Keratinocyte (primary cell): Measurements from ENCODE around the gene LRGUK. TPM values are rescaled to one million over a fixed set of nuclear protein-coding genes. Genes with fewer than 3 reads are reported as not detected.

Experiments
- DNase-seq: peaks from one replicate; pipeline ENCODE4 v3.0.0-alpha.2; 2011; ENCODE audit warnings: low read depth, missing footprints, low spot score
- FAIRE-seq: peaks from 2 replicates; lab custom pipeline; 2011; peaks lifted over from hg19 to GRCh38; lab: Jason Lieb, UNC
- H2AFZ ChIP-seq: 2 replicates; pipeline ENCODE4 v1.6.0; 2012; ENCODE audit warnings: low read length, control low read depth, inconsistent platforms; ENCODE audit not compliant: control insufficient read depth
- H3K27ac ChIP-seq: 2 replicates; pipeline ENCODE4 v1.5.1; 2011; ENCODE audit warnings: low read length; ENCODE audit not compliant: control insufficient read depth, insufficient read depth
- H3K27me3 ChIP-seq: 3 replicates; pipeline ENCODE4 v1.6.0; 2011; ENCODE audit warnings: low read length; ENCODE audit not compliant: control insufficient read depth, insufficient read depth; ENCODE audit errors: extremely low read depth
- H3K36me3 ChIP-seq, 2 experiments: 2 replicates in 1 of 2; 3 replicates in 1 of 2; pipeline ENCODE4 v1.5.1; 2011; ENCODE audit warnings: low read length in 2 of 2, mild to moderate bottlenecking in 1 of 2; ENCODE audit not compliant: control insufficient read depth in 2 of 2, insufficient read depth in 2 of 2; ENCODE audit errors: extremely low read depth in 1 of 2
- H3K4me1 ChIP-seq: 3 replicates; pipeline ENCODE4 v1.5.1; 2011; ENCODE audit warnings: low read length; ENCODE audit not compliant: control insufficient read depth, insufficient read depth; ENCODE audit errors: extremely low read depth
- H3K4me2 ChIP-seq: 3 replicates; pipeline ENCODE4 v1.6.0; 2011; ENCODE audit warnings: low read depth, low read length; ENCODE audit not compliant: control insufficient read depth, insufficient read depth; ENCODE audit errors: extremely low read depth
- H3K4me3 ChIP-seq, 3 experiments: fragments of 200-600 bp in 1 of 3; sonication (generic) in 1 of 3; 2 replicates in 2 of 3; 3 replicates in 1 of 3; pipeline ENCODE4 v1.5.1; 2011 to 2016; ENCODE audit warnings: low read length in 3 of 3, mild to moderate bottlenecking in 3 of 3, control low read depth in 2 of 3, inconsistent platforms in 1 of 3, low read depth in 1 of 3, mixed read lengths in 1 of 3, mixed run types in 1 of 3, moderate library complexity in 1 of 3; ENCODE audit not compliant: control insufficient read depth in 2 of 3, insufficient read depth in 2 of 3; ENCODE audit errors: extremely low read depth in 1 of 3
- H3K79me2 ChIP-seq: 2 replicates; pipeline ENCODE4 v1.6.0; 2012; ENCODE audit warnings: low read length; ENCODE audit not compliant: control insufficient read depth, insufficient read depth
- H3K9ac ChIP-seq: 3 replicates; pipeline ENCODE4 v1.6.0; 2011; ENCODE audit warnings: low read length; ENCODE audit not compliant: control insufficient read depth, insufficient read depth; ENCODE audit errors: extremely low read depth
- H3K9me1 ChIP-seq: 3 replicates; pipeline ENCODE4 v1.6.0; 2011; ENCODE audit warnings: low read length; ENCODE audit not compliant: control insufficient read depth, insufficient read depth; ENCODE audit errors: extremely low read depth
- H3K9me3 ChIP-seq: 2 replicates; pipeline ENCODE4 v1.5.1; 2012; ENCODE audit warnings: low read depth, low read length; ENCODE audit not compliant: control insufficient read depth
- H4K20me1 ChIP-seq: 3 replicates; pipeline ENCODE4 v1.6.0; 2011; ENCODE audit warnings: low read length; ENCODE audit not compliant: control insufficient read depth, insufficient read depth; ENCODE audit errors: extremely low read depth
- EZH2 ChIP-seq: IDR thresholded peaks from one replicate; pipeline ENCODE4 v1.6.1; 2012; ENCODE audit warnings: inconsistent platforms, mild to moderate bottlenecking, low read length, moderate library complexity
- dilution Hi-C: fragments of 300-500 bp; cut with MboI; formaldehyde crosslinking; loops from one replicate; pipeline ENCODE4 v1.7.0; 2020; ENCODE audit warnings: low sequenced_read_pairs; ENCODE audit not compliant: extremely low pct_ligation_motif_present
- polyA plus RNA-seq, 5 experiments: library from polyadenylated mRNA; depleted of rRNA in 3 of 5; stranded (reverse) in 3 of 5; stranded (forward) in 1 of 5; unstranded in 1 of 5; fragments of >200 nt; gene quantifications; 1 replicate in 1 of 5; 2 replicates in 3 of 5; 3 replicates in 1 of 5; pipeline versions ENCODE4 v1.2.1 to v1.2.3, GENCODE V29; 2011 to 2012; ENCODE audit warnings: missing spikeins in 2 of 5, low read depth in 1 of 5, low replicate concordance in 1 of 5
- TF ChIP-seq, protein P1 (sequence below), 3 experiments: IDR thresholded peaks in 1 of 3; conservative IDR thresholded peaks in 1 of 3; optimal IDR thresholded peaks in 1 of 3; 2 replicates in 2 of 3; 3 replicates in 1 of 3; pipeline versions ENCODE3 to v1.5.1; 2011; ENCODE audit warnings: low read length in 3 of 3, mild to moderate bottlenecking in 3 of 3, moderate library complexity in 2 of 3, control low read depth in 1 of 3, inconsistent platforms in 1 of 3; ENCODE audit not compliant: insufficient read depth in 2 of 3; ENCODE audit errors: extremely low read depth in 1 of 3

Gene LRGUK
- polyA plus RNA-seq, 1 donor (not counting 4 experiments of a cell fraction or from before 2014, with no cell fraction given) = 0.50 TPM

- H3K4me2 ChIP-seq = no peak overlapping the region
- FAIRE-seq = no peak
- H3K4me3 ChIP-seq = no peak overlapping the region
- TF ChIP-seq, protein P1, sequence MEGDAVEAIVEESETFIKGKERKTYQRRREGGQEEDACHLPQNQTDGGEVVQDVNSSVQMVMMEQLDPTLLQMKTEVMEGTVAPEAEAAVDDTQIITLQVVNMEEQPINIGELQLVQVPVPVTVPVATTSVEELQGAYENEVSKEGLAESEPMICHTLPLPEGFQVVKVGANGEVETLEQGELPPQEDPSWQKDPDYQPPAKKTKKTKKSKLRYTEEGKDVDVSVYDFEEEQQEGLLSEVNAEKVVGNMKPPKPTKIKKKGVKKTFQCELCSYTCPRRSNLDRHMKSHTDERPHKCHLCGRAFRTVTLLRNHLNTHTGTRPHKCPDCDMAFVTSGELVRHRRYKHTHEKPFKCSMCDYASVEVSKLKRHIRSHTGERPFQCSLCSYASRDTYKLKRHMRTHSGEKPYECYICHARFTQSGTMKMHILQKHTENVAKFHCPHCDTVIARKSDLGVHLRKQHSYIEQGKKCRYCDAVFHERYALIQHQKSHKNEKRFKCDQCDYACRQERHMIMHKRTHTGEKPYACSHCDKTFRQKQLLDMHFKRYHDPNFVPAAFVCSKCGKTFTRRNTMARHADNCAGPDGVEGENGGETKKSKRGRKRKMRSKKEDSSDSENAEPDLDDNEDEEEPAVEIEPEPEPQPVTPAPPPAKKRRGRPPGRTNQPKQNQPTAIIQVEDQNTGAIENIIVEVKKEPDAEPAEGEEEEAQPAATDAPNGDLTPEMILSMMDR (optimal IDR thresholded peaks at IDR 0.05 in 1 of 3, IDR thresholded peaks at IDR 0.05 in 1 of 3, conservative IDR thresholded peaks at IDR 0.05 in 1 of 3; ENCODE audit: extremely low read depth in 1 of 3, insufficient read depth in 2 of 3, low read length in 3 of 3) = no peak
- TF ChIP-seq EZH2 = no peak
- H4K20me1 ChIP-seq = no peaks in the 10 kb centered on the region
- no peak overlapping the region for H3K9ac ChIP-seq
- H3K79me2 ChIP-seq = no peaks in the 10 kb centered on the region
- no peak overlapping the region for H3K27ac ChIP-seq
- H3K36me3 ChIP-seq = no peaks in the 10 kb centered on the region
- H3K9me1 ChIP-seq = no peaks in the 10 kb centered on the region
- H2AFZ ChIP-seq = no peak overlapping the region
- no peaks in the 10 kb centered on the region for H3K4me1 ChIP-seq
- no peaks in the 10 kb centered on the region for H3K27me3 ChIP-seq
- dilution Hi-C loops = no loop called here
- DNase-seq = no peak
- H3K9me3 ChIP-seq = peaks cover 3% of the 10 kb centered on the region
These were observed 41.8 kb upstream of the LRGUK start for GRCh38 chr7:134085311-134085710.

DNA sequence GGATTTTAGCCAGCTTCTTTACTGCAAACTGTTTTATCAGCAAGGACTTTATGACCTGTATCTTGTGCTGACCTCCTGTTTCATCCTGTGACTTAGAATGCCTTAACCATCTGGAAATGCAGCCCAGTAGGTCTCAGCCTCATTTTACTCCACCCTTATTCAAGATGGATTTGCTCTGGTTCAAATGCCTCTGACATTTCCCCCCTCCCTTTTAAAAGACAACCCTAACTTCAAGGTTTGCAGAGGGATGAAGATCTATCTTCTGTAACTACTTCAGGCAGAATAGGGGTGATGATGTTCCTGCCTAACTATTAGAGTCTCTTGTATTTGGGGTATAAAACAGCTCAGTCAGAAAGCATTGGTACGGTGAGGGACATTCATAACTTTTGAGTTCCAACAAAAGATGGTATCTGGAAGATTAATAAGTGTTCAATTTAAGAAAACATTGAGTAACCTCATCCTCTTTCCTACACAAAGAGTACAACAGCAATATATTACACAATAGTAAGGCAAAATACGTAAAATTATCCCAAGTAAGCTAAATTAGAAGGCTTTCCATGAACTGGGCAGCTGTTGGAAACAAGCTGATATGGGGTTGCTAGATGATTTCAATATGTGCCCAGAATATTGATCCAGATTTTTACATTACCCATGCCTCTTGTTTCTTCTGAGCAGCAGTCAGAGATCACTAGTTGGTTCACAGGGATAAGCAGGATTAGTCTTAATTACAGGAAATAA lies 40.0 kb upstream of the LRGUK start:
- Histone ChIP-seq H3K9ac (no peak overlapping the region), H3K36me3 (no peaks in the 10 kb centered on the region), H3K79me2 (no peaks in the 10 kb centered on the region), H3K4me1 (no peaks in the 10 kb centered on the region), H3K27me3 (no peaks in the 10 kb centered on the region), H3K9me3 (peaks cover 3% of the 10 kb centered on the region), H2AFZ (no peak overlapping the region), H4K20me1 (no peaks in the 10 kb centered on the region), H3K4me3 (no peak overlapping the region), H3K4me2 (no peak overlapping the region), H3K27ac (no peak overlapping the region), H3K9me1 (no peaks in the 10 kb centered on the region)
- dilution Hi-C loops = no loop called here
- DNase-seq (no peak), FAIRE-seq (no peak)
- TF ChIP-seq, protein P1 (optimal IDR thresholded peaks at IDR 0.05 in 1 of 3, IDR thresholded peaks at IDR 0.05 in 1 of 3, conservative IDR thresholded peaks at IDR 0.05 in 1 of 3; ENCODE audit: extremely low read depth in 1 of 3, insufficient read depth in 2 of 3, low read length in 3 of 3) = no peak
- TF ChIP-seq EZH2 = no peak
